Sigmoid colon (tissue), 4 donors: ENCODE data around the gene SUOX.
"Not testable (repeated sequence)": the region's sequence is repeated elsewhere in the genome, so short reads cannot be mapped to it uniquely, and the experiment has no call there.

Experiments used
- EP300 ChIP-seq, 4 donors: sonication (generic); formaldehyde crosslinking; IDR thresholded peaks; one replicate each; pipeline ENCODE4 v1.6.1; 2017; ENCODE audit warnings: antibody characterized with exemption in 4 of 4
- POLR2A ChIP-seq, 2 donors: fragments of 450-650 bp; IDR thresholded peaks; one replicate each; pipeline ENCODE4 v1.6.1; 2016; ENCODE audit warnings: antibody characterized with exemption in 2 of 2, mild to moderate bottlenecking in 2 of 2, moderate library complexity in 2 of 2

- TF ChIP-seq POLR2A, EP300 (IDR thresholded peaks at IDR 0.05): not testable (repeated sequence)
Observed at GRCh38 chr12:56003376-56003775, 6.3 kb downstream of the SUOX start.
